ENCODE data around the gene RDH13. TPM values are rescaled to one million over a fixed set of nuclear protein-coding genes. Genes with fewer than 3 reads are reported as not detected.
A peak's percentile ranks its signal among the peaks of the same experiment; 100 is the strongest.

Gene RDH13
- total RNA-seq, 1 experiment from 2014 or later, result 39.5 TPM

GRCh38 chr19:55080121-55080967 lies 17.4 kb upstream of the RDH13 start (continued):
- no peak for TF ChIP-seq HMGXB4 (CRISPR knock-in tag; IDR thresholded peaks at IDR 0.05)
- no peak for TF ChIP-seq TP53 (CRISPR knock-in tag; IDR thresholded peaks at IDR 0.05)
- TF ChIP-seq GABPB1 (CRISPR knock-in tag; IDR thresholded peaks at IDR 0.05), result no peak
- TF ChIP-seq ZNF532 (CRISPR knock-in tag; IDR thresholded peaks at IDR 0.05; ENCODE audit: borderline replicate concordance), result no peak
- no peak for TF ChIP-seq ZMAT4 (CRISPR knock-in tag; IDR thresholded peaks at IDR 0.05)
- TF ChIP-seq ZNF219 (CRISPR knock-in tag; IDR thresholded peaks at IDR 0.05; ENCODE audit: borderline replicate concordance), result no peak
- no peak for TF ChIP-seq STAT6 (CRISPR knock-in tag; conservative IDR thresholded peaks at IDR 0.05; ENCODE audit: low read depth)
- no peak for TF ChIP-seq E2F1 (CRISPR knock-in tag; IDR thresholded peaks at IDR 0.05)
- TF ChIP-seq ZNF425 (CRISPR knock-in tag; conservative IDR thresholded peaks at IDR 0.05), result no peak
- 0 out of 2 replicates have a peak, but pooled peaks have one; percentile 61 for TF ChIP-seq FOXP4 (CRISPR knock-in tag; IDR thresholded peaks at IDR 0.05)
- no peak for TF ChIP-seq ELF4 (CRISPR knock-in tag; IDR thresholded peaks at IDR 0.05; ENCODE audit: low read depth)
- 0 out of 2 replicates have a peak, but pooled peaks have one; percentile 28 for TF ChIP-seq ZNF121 (CRISPR knock-in tag; IDR thresholded peaks at IDR 0.05)
- TF ChIP-seq ZBTB43 (CRISPR knock-in tag; IDR thresholded peaks at IDR 0.05), result 0 out of 2 replicates have a peak, but pooled peaks have one; percentile 58
